Thyroid gland (tissue), 4 donors: ENCODE data around the gene VPS39. TPM values are rescaled to one million over a fixed set of nuclear protein-coding genes. Genes with fewer than 3 reads are reported as not detected.

Experiments used
- DNase-seq, 2 donors: peaks; one replicate each; pipeline ENCODE4 v3.0.0-alpha.2; 2019
- H3K27ac ChIP-seq, 3 donors: fragments of 200-600 bp; sonication (generic); 1 replicate in 2 of 3; 2 replicates in 1 of 3; pipeline ENCODE4 v1.5.1; 2016 to 2019; ENCODE audit warnings: mild to moderate bottlenecking in 1 of 3, moderate library complexity in 1 of 3
- H3K27me3 ChIP-seq: fragments of 200-600 bp; sonication (generic); one replicate; pipeline ENCODE4 v1.5.1; 2019
- H3K36me3 ChIP-seq, 2 donors: fragments of 200-600 bp; sonication (generic); one replicate each; pipeline ENCODE4 v1.5.1; 2016 to 2019
- H3K4me1 ChIP-seq, 2 donors: fragments of 200-600 bp; sonication (generic); one replicate each; pipeline ENCODE4 v1.5.1; 2017 to 2019
- H3K4me3 ChIP-seq, 3 donors: fragments of 200-600 bp; sonication (generic); replicated peaks in 1 of 3; 1 replicate in 2 of 3; 2 replicates in 1 of 3; pipeline ENCODE4 v1.5.1; 2016; ENCODE audit warnings: mild to moderate bottlenecking in 1 of 3
- H3K9me3 ChIP-seq: fragments of 200-600 bp; sonication (generic); one replicate; pipeline ENCODE4 v1.5.1; 2017
- POLR2A ChIP-seq, 2 donors: fragments of 450-650 bp; IDR thresholded peaks; one replicate each; pipeline ENCODE4 v1.6.1; 2017; ENCODE audit warnings: antibody characterized with exemption in 2 of 2, mild to moderate bottlenecking in 2 of 2, moderate library complexity in 1 of 2
- WGBS, 2 donors: methylation state at CpG; one replicate each; pipeline ENCODE4 v1.1.5; 2017; 5-methylcytosine and 5-hydroxymethylcytosine counted together
- intact Hi-C: fragments of 100-400 bp; cut with DNase I; formaldehyde crosslinking; loops from one replicate; pipeline ENCODE4 v1.15.1; 2023
- total RNA-seq, 4 donors: library from RNA; depleted of rRNA; stranded (reverse); fragments of >200 nt; gene quantifications; one replicate each; pipeline ENCODE4 v1.2.3, GENCODE V29; 2016
- TF ChIP-seq, protein P1 (sequence below), 6 experiments: fragments of 200-600 bp in 3 of 6; fragments of 450-650 bp in 3 of 6; sonication (generic) in 3 of 6; IDR thresholded peaks; one replicate each; pipeline ENCODE4 v1.5.1; 2016 to 2019; ENCODE audit warnings: antibody characterized with exemption in 6 of 6, mild to moderate bottlenecking in 2 of 6, inconsistent platforms in 1 of 6, moderate library complexity in 1 of 6

The VPS39 gene
- total RNA-seq, 4 donors from 2014 or later, result 75.0 to 156 (median 107) TPM

DNA sequence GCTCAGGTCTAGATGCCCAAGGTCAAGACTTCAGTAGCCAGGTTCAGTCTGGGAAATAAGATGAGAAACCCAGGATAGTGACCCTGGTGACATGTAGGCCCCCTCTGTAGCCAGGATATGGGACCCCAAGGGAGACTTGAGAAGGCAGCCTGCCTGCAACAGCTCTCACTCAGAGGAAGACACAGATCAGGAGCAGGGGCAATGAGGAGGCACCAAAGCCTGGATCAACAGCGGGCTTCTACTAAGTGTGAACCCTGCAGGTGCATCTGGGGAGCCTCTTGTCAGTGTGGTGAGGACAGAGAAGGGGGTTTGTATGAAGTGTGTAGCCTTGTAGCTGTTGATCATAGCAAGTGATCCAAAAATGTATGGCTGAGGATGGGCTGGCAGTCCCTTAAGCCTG, 77.1 kb downstream of the VPS39 start:
- Histone ChIP-seq H3K27me3 (no peaks in the 10 kb centered on the region), H3K27ac (no peak overlapping the region), H3K9me3 (no peaks in the 10 kb centered on the region), H3K36me3 (no peaks in the 10 kb centered on the region), H3K4me3 (no peak overlapping the region), H3K4me1 (peaks cover 0 to 7% of the 10 kb centered on the region in 2 donors)
- no peak for DNase-seq
- 90 to 100% methylated on average over 1 of the region's 1 CpG for WGBS, 2 donors
- intact Hi-C loops, result loop anchor here (10.0 kb wide), 1 partner anchor 136 kb away; no protein-coding TSS in a partner anchor
- TF ChIP-seq POLR2A (IDR thresholded peaks at IDR 0.05), result no peak
- TF ChIP-seq, protein P1, sequence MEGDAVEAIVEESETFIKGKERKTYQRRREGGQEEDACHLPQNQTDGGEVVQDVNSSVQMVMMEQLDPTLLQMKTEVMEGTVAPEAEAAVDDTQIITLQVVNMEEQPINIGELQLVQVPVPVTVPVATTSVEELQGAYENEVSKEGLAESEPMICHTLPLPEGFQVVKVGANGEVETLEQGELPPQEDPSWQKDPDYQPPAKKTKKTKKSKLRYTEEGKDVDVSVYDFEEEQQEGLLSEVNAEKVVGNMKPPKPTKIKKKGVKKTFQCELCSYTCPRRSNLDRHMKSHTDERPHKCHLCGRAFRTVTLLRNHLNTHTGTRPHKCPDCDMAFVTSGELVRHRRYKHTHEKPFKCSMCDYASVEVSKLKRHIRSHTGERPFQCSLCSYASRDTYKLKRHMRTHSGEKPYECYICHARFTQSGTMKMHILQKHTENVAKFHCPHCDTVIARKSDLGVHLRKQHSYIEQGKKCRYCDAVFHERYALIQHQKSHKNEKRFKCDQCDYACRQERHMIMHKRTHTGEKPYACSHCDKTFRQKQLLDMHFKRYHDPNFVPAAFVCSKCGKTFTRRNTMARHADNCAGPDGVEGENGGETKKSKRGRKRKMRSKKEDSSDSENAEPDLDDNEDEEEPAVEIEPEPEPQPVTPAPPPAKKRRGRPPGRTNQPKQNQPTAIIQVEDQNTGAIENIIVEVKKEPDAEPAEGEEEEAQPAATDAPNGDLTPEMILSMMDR (IDR thresholded peaks at IDR 0.05), result no peak

DNA sequence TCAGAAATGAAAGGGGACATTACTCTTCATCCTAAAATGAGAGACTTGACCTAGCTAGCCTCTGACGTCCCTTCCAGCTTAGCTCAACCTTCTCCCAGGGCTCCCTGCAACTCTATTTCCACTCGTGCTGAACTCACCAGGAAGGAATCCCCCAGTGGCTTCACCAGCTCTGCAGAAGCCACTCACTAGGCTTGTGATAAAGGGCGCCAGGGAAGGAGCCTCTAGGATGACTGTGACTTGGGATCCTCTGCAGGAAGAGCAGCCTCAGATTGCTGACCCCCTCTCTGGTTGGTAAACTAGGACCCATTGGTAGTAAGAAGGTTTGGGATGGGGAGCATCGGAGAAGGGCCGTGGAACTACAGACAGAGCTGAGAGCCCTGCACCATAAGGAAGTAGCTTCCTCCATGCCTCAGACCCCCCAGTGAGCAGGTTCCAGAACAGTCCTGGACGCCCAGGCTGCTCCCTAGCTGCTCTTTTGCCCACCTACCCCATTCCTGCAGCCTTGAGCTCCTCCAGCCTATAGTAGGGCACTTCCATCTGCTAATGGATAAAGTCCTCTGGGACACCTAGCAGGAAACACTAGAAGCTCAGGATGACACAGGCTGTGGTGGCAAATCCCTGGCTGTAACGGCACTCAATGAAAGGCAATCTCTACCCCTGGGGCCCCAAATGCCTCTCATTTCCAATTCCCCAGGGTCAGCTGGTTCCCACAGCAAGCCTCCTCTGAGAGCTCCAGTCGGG, 77.7 kb downstream of the VPS39 start:
- Histone ChIP-seq H3K36me3 (no peaks in the 10 kb centered on the region), H3K4me1 (peaks cover 0 to 7% of the 10 kb centered on the region in 2 donors), H3K27ac (no peak overlapping the region), H3K9me3 (no peaks in the 10 kb centered on the region), H3K27me3 (no peaks in the 10 kb centered on the region), H3K4me3 (no peak overlapping the region)
- intact Hi-C loops, result loop anchor here (10.0 kb wide), 1 partner anchor 136 kb away; no protein-coding TSS in a partner anchor
- WGBS, 2 donors, result 74 to 78% methylated on average over 7 to 8 of the region's 8 CpGs
- DNase-seq, result no peak
- TF ChIP-seq POLR2A (IDR thresholded peaks at IDR 0.05), result no peak
- TF ChIP-seq, protein P1 (IDR thresholded peaks at IDR 0.05), result no peak

DNA sequence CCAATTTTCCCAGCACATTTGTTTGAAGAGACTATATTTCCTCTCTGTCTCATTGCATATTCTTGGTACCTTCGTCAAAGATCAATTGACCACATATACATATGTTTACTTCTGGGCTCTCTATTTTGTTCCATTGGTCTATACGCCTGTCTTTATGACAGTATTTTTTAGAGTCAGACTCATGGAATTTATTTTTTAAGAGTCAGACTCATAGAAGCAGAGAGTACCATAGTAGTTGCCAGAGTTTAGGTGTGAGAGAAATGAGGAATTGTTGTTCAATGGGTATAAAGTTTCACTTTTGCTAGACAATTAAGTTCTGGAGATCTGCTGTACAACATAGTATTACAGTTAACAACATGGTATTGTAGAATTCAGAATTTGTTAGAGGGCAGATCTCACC, 78.7 kb downstream of the VPS39 start:
- H3K4me1 ChIP-seq, result peaks cover 0 to 7% of the 10 kb centered on the region in 2 donors
- no peaks in the 10 kb centered on the region for H3K36me3 ChIP-seq
- H3K27me3 ChIP-seq, result no peaks in the 10 kb centered on the region
- no peak overlapping the region for H3K27ac ChIP-seq
- no peak for DNase-seq
- no peak for TF ChIP-seq POLR2A (IDR thresholded peaks at IDR 0.05)
- TF ChIP-seq, protein P1 (IDR thresholded peaks at IDR 0.05), result no peak
- WGBS, 2 donors, result 89 to 94% methylated on average over 2 of the region's 2 CpGs
- intact Hi-C loops, result no loop called here
- no peak overlapping the region for H3K4me3 ChIP-seq
- H3K9me3 ChIP-seq, result no peaks in the 10 kb centered on the region

DNA sequence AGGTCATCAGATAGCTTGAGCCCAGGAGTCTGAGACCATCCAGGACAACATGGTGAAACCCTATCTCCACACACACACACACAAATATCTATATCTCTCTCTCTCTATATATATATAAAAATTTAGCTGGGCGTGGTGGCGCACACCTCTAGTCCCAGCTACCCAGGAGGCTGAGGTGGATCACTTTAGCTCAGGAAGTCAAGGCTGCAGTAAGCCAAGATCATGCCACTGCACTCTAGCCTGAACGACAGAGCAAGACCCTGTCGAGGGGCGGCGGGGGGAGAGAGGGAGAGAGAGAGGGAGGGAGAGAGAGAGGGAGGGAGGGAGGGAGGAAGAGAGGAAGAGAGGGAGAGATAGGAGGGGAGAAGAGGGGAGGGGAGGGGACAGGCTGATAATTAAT, 79.6 kb downstream of the VPS39 start:
- H3K4me1 ChIP-seq, result peaks cover 0 to 7% of the 10 kb centered on the region in 2 donors
- no peaks in the 10 kb centered on the region for H3K9me3 ChIP-seq
- DNase-seq, result no peak
- no peak overlapping the region for H3K27ac ChIP-seq
- no peak overlapping the region for H3K4me3 ChIP-seq
- WGBS, 2 donors, result 63 to 70% methylated on average over 6 of the region's 6 CpGs
- intact Hi-C loops, result no loop called here
- H3K36me3 ChIP-seq, result no peaks in the 10 kb centered on the region
- no peaks in the 10 kb centered on the region for H3K27me3 ChIP-seq
- TF ChIP-seq, protein P1 (IDR thresholded peaks at IDR 0.05), result no peak
- no peak for TF ChIP-seq POLR2A (IDR thresholded peaks at IDR 0.05)

DNA sequence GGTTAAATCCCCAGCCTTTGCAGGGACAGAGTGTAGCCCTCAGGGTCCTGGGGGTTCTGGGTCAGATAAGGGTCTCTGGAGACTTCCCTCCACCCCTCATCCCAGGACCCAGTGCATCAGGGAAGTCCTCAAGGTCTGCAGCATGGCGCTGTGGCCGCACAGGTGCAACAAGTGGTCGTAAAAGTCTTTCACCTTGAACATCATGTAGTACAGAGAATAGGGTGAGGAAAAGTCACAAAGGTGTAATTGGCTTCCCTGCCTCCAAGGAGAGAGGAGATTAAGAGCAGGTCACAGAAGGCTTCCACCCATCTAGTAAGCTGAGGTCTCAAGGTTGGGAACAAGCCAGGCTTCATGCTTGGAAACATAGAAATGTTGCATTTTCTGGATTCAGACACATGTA, 84.6 kb downstream of the VPS39 start:
- no peak for DNase-seq
- H3K4me3 ChIP-seq, result no peak overlapping the region
- no peaks in the 10 kb centered on the region for H3K27me3 ChIP-seq
- 85 to 92% methylated on average over 3 of the region's 3 CpGs for WGBS, 2 donors
- no peaks in the 10 kb centered on the region for H3K9me3 ChIP-seq
- TF ChIP-seq, protein P1 (IDR thresholded peaks at IDR 0.05), result no peak
- no peak for TF ChIP-seq POLR2A (IDR thresholded peaks at IDR 0.05)
- H3K36me3 ChIP-seq, result no peaks in the 10 kb centered on the region
- no peak overlapping the region for H3K27ac ChIP-seq
- no peaks in the 10 kb centered on the region for H3K4me1 ChIP-seq
- intact Hi-C loops, result no loop called here
